ENCODE data around the gene ADAM22.
"Not testable (repeated sequence)": the region's sequence is repeated elsewhere in the genome, so short reads cannot be mapped to it uniquely, and the experiment has no call there.

GRCh38 chr7:87907136-87907906 lies 26.7 kb upstream of the ADAM22 start:
- TF ChIP-seq, protein P1, sequence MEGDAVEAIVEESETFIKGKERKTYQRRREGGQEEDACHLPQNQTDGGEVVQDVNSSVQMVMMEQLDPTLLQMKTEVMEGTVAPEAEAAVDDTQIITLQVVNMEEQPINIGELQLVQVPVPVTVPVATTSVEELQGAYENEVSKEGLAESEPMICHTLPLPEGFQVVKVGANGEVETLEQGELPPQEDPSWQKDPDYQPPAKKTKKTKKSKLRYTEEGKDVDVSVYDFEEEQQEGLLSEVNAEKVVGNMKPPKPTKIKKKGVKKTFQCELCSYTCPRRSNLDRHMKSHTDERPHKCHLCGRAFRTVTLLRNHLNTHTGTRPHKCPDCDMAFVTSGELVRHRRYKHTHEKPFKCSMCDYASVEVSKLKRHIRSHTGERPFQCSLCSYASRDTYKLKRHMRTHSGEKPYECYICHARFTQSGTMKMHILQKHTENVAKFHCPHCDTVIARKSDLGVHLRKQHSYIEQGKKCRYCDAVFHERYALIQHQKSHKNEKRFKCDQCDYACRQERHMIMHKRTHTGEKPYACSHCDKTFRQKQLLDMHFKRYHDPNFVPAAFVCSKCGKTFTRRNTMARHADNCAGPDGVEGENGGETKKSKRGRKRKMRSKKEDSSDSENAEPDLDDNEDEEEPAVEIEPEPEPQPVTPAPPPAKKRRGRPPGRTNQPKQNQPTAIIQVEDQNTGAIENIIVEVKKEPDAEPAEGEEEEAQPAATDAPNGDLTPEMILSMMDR (IDR thresholded peaks at IDR 0.05) = not testable (repeated sequence)
- TF ChIP-seq POLR2A (IDR thresholded peaks at IDR 0.05) = not testable (repeated sequence)
